IPS DF 4.7 (cell line): ENCODE measurements around the gene SRP9.

Experiments used
- DNase-seq: peaks from one replicate; pipeline ENCODE4 v3.0.0-alpha.2; 2013; ENCODE audit warnings: low spot score; ENCODE audit errors: extremely low read depth

Gene SRP9

DNA sequence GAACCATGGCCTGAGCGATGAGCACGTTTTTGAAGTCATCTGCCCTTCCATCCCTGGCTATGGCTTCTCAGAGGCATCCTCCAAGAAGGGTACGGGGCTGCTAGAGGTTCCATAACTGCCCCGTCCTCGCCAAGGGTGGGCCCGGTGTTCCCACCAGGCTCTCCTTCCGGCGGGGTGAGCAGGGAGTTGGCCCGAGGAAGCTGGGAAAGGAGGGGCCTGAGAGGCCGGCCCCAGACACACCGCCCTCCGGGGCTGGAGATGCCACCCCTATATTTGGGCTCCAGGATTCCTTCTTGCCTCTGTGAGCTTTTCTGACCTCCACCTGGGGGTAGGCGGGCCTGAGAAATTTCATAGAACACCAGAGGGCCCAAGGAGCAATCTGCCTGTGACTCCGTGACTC lies 61.2 kb downstream of the SRP9 start:
- no peak for DNase-seq
